ENCODE measurements around the gene FBXO47.

Gene FBXO47

DNA sequence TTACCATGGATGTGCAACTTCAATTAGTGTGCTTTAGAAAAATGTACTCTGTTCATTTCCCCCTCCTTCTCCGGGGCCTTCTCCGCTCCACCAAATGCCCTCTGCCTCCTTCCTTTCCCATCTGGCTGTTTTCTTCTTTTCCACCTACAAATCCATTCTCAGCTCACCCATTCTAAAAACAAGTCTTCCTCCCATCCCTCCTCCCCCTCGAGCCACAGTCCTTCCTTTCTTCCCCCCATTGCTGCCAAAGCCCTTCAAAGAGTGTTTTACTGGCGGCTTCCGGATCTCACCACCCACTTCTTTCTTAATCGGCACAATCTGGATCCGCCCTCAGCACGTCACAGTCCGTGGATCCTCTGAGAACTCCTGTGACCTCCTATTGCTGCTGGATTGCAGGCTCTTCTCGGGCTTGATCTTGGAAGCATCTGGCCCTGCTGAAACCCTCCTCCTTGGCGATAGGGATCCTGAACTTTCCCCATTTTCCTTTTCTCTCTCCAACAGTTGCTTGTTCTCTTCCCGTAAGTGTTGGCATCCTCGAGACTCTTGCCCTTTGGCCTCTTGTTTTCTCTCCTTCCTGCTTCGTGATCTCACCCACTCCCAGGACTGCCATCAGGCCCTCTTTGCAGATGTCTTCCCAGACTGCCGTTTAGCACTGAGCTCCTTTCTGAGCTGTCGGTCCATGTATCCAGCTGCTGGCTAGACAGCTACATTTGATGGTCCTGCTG, 36.0 kb upstream of the FBXO47 start:
- no peak for DNase-seq (ENCODE audit: extremely low spot score)
- CTCF ChIA-PET, result no interaction called here
- TF ChIP-seq ARNT (IDR thresholded peaks at IDR 0.05) (no peak), LEF1 (IDR thresholded peaks at IDR 0.05; ENCODE audit: borderline replicate concordance) (no peak), BHLHE40 (IDR thresholded peaks at IDR 0.05; ENCODE audit: borderline replicate concordance) (no peak), CTBP1 (IDR thresholded peaks at IDR 0.05; ENCODE audit: borderline replicate concordance) (no peak), ZNF384 (IDR thresholded peaks at IDR 0.05) (no peak), FOXK2 (IDR thresholded peaks at IDR 0.05) (no peak), ELF4 (IDR thresholded peaks at IDR 0.05) (no peak), SUZ12 (IDR thresholded peaks at IDR 0.05) (no peak), FOXM1 (IDR thresholded peaks at IDR 0.05; ENCODE audit: borderline replicate concordance) (no peak), TARDBP (IDR thresholded peaks at IDR 0.05) (no peak), NFRKB (IDR thresholded peaks at IDR 0.05) (no peak), FOXA1 (IDR thresholded peaks at IDR 0.05) (no peak), L3MBTL2 (conservative IDR thresholded peaks at IDR 0.05) (no peak)
- TF ChIP-seq, protein P1, sequence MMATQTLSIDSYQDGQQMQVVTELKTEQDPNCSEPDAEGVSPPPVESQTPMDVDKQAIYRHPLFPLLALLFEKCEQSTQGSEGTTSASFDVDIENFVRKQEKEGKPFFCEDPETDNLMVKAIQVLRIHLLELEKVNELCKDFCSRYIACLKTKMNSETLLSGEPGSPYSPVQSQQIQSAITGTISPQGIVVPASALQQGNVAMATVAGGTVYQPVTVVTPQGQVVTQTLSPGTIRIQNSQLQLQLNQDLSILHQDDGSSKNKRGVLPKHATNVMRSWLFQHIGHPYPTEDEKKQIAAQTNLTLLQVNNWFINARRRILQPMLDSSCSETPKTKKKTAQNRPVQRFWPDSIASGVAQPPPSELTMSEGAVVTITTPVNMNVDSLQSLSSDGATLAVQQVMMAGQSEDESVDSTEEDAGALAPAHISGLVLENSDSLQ (IDR thresholded peaks at IDR 0.05), result no peak
- POLR2A ChIA-PET, result no interaction called here

DNA sequence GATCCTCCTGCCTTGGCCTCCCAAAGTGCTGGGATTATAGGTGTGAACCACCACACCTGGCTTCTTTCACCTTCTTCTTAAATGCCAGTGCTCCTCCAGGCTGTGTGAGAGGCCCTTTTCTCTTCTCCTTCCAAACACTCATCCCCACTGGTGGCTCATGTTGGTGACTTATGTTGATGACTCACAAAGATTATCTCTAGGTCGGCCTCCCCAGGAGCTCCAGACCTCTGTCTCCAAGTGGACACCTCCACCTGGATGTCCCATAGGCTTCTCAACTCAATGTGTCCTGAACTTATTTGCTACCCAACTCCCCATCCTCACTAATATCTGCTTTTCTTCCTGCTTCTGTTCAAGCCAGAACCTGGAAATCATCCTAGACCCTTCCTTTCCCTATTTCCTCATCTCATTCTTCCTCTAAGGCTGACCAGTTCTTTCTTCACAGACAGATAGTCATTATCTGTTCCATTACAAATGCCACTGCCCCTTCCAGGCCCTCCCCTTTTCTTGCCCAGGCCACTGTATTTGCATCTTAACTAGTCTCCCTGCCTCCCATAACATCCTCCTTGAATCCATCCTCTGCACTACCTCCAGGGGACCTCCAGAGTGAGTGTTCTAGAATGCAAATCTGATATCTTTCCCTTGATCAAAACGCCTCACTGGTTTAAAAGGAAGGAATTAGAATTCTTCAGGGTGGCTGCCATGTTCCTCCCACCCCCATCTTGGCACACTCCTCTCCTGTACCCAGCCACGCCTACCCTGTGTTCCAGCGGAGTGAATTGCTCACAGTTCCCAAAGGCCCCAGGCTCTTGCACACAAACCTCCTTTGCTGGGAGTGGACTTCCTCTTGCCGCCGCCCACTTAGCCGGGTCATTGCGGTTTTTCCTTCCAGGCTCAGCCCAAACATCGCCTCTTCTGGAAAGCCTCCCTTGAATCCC, 34.8 kb upstream of the FBXO47 start:
- ChIA-PET CTCF (no interaction called here), POLR2A (no interaction called here)
- DNase-seq (ENCODE audit: extremely low spot score), result no peak
- TF ChIP-seq BHLHE40 (IDR thresholded peaks at IDR 0.05; ENCODE audit: borderline replicate concordance) (no peak), FOXM1 (IDR thresholded peaks at IDR 0.05; ENCODE audit: borderline replicate concordance) (no peak), ZNF384 (IDR thresholded peaks at IDR 0.05) (no peak), TARDBP (IDR thresholded peaks at IDR 0.05) (no peak), L3MBTL2 (conservative IDR thresholded peaks at IDR 0.05) (no peak), FOXA1 (IDR thresholded peaks at IDR 0.05) (no peak), LEF1 (IDR thresholded peaks at IDR 0.05; ENCODE audit: borderline replicate concordance) (no peak), ARNT (IDR thresholded peaks at IDR 0.05) (no peak), SUZ12 (IDR thresholded peaks at IDR 0.05) (no peak)
- TF ChIP-seq, protein P1 (IDR thresholded peaks at IDR 0.05), result no peak

DNA sequence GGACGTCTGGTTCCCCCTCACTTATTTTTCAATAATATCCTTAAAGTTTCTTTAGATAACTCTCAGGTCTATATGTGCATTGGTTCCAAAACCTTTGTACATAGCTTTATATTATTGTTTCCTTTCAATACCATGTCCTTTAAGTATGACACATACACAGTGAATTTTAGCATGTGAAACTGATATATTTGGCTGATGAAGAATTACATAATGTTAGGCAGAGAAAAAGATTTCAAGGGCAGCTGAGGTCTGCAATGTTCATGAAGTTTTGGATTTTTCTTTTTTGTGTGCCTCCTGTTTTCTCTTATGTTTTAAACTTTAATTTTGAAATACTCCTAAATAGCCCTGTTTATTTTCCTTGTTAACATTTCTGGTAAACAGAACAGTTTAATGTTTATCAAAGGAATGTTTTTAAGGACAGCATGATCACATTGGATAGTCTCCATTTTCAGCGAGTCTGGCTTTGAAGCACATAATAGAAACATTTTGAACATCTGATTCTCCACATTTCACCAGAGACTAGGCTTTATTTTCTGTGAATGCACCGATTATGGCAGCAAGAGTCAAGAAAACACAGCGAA, 32.9 kb upstream of the FBXO47 start:
- CTCF ChIA-PET, result no interaction called here
- DNase-seq (ENCODE audit: extremely low spot score), result no peak
- POLR2A ChIA-PET, result no interaction called here
- TF ChIP-seq TARDBP (IDR thresholded peaks at IDR 0.05) (no peak), BHLHE40 (IDR thresholded peaks at IDR 0.05; ENCODE audit: borderline replicate concordance) (no peak), FOXM1 (IDR thresholded peaks at IDR 0.05; ENCODE audit: borderline replicate concordance) (no peak), FOXA1 (IDR thresholded peaks at IDR 0.05) (no peak), L3MBTL2 (conservative IDR thresholded peaks at IDR 0.05) (no peak)

DNA sequence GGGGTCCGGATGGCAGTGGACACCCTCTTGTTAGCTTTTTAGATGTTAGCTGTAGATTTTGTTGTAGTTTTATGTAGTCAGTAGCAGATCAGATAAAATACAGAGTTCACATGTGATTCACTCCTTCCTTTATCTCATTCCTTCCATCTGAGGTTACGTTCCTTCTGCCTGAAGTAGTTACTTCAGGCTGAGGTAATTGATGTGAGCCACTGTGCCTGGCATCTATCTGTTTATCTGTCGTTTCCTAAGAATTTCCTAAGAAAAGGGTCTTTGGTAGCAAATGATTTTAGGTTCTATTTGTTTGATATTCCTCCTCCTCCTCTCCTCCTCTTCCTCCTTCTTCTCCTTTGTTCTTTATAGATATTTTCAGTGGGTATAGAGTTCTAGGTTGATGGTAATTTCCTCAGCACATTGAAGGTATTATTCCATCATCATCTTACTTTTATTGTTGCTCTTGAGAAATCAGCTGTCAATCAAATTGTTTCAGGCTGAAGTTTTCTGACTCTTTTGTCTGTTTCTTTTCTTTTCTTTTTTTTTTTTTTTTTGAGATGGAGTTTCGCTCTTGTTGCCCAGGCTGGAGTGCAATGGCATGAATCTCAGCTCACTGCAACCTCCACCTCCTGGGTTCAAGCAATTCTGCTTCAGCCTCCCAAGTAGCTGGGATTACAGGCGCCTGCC, 29.6 kb upstream of the FBXO47 start:
- CTCF ChIA-PET, result no interaction called here
- POLR2A ChIA-PET, result no interaction called here
- DNase-seq (ENCODE audit: extremely low spot score), result no peak
- TF ChIP-seq NFRKB (IDR thresholded peaks at IDR 0.05), result no peak
- TF ChIP-seq, protein P1 (IDR thresholded peaks at IDR 0.05), result peak; percentile 92

DNA sequence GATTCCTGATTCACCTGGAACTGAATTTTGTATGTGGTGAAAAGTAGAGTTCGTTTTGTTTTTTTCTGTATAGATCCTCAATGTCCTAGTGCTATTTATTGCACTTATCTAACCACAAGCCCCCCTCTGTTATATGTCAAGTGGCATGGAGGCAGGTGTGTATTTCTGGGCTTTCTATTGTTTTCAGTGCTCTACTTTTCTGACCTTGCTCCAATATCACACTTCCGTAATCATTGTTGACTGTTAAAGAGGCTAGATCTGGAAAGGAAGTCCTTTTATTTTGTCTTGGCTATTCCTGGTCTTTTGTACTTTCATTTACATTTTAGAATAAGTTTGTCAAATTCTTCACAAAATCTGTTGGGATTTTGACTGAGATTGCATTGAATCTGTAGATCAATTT, 26.8 kb upstream of the FBXO47 start:
- TF ChIP-seq FOXA1 (IDR thresholded peaks at IDR 0.05) (no peak), TARDBP (IDR thresholded peaks at IDR 0.05) (no peak), SP1 (IDR thresholded peaks at IDR 0.05) (no peak), BHLHE40 (IDR thresholded peaks at IDR 0.05; ENCODE audit: borderline replicate concordance) (no peak), ELF4 (IDR thresholded peaks at IDR 0.05) (no peak), NFRKB (IDR thresholded peaks at IDR 0.05) (no peak), LEF1 (IDR thresholded peaks at IDR 0.05; ENCODE audit: borderline replicate concordance) (no peak), FOXM1 (IDR thresholded peaks at IDR 0.05; ENCODE audit: borderline replicate concordance) (no peak), HDGF (IDR thresholded peaks at IDR 0.05; ENCODE audit: borderline replicate concordance) (no peak), FOXK2 (IDR thresholded peaks at IDR 0.05) (no peak), ZNF384 (IDR thresholded peaks at IDR 0.05) (no peak), SUZ12 (IDR thresholded peaks at IDR 0.05) (no peak), L3MBTL2 (conservative IDR thresholded peaks at IDR 0.05) (no peak), ARNT (IDR thresholded peaks at IDR 0.05) (no peak)
- TF ChIP-seq, protein P1 (IDR thresholded peaks at IDR 0.05), result no peak
- ChIA-PET CTCF (interaction anchor here (0.6 kb wide), 1 partner anchor 241 kb away, joined by 4 read pairs; no protein-coding TSS in a partner anchor), POLR2A (no interaction called here)
- no peak for DNase-seq (ENCODE audit: extremely low spot score)

Data from HEK293T (cell line).